Activated naive CD8-positive, alpha-beta T cell treated with anti-CD3 and anti-CD28 coated beads, Interleukin-2, amount 50 U/mL, for 24 hours (primary cell): ENCODE results near the gene DNAJC4.

Experiments used
- ATAC-seq: fragments of 150-1000 bp; cut with Tn5 transposase; one replicate; pipeline ENCODE4 v1.10.0; 2021
- DNase-seq: peaks from one replicate; pipeline ENCODE4 v3.0.0; 2021
- H3K27ac Mint-ChIP-seq: one replicate; pipeline ENCODE4 v1.8.0; 2021; ENCODE audit warnings: mild to moderate bottlenecking, mixed read lengths
- H3K27me3 Mint-ChIP-seq: one replicate; pipeline ENCODE4 v1.8.0; 2021; ENCODE audit warnings: mixed read lengths
- H3K36me3 Mint-ChIP-seq: one replicate; pipeline ENCODE4 v1.8.0; 2021; ENCODE audit warnings: low read depth, mixed read lengths
- H3K4me1 Mint-ChIP-seq: one replicate; pipeline ENCODE4 v1.8.0; 2021; ENCODE audit warnings: mixed read lengths
- H3K4me3 Mint-ChIP-seq: one replicate; pipeline ENCODE4 v1.8.0; 2021; ENCODE audit warnings: mild to moderate bottlenecking, moderate library complexity, mixed read lengths
- H3K9me3 Mint-ChIP-seq: one replicate; pipeline ENCODE4 v1.8.0; 2021; ENCODE audit warnings: mixed read lengths

Gene DNAJC4

GRCh38 chr11:64275031-64275800, 44.9 kb downstream of the DNAJC4 start:
- peaks cover 2% of the 10 kb centered on the region for H3K36me3 Mint-ChIP-seq
- H3K4me1 Mint-ChIP-seq, result peaks cover 10% of the 10 kb centered on the region
- no peak overlapping the region for H3K4me3 Mint-ChIP-seq
- no peak overlapping the region for H3K27ac Mint-ChIP-seq
- ATAC-seq (no peak), DNase-seq (no peak)
- H3K9me3 Mint-ChIP-seq, result no peaks in the 10 kb centered on the region
- H3K27me3 Mint-ChIP-seq, result no peaks in the 10 kb centered on the region

- Mint-ChIP-seq H3K9me3 (no peaks in the 10 kb centered on the region), H3K4me1 (peaks cover 8% of the 10 kb centered on the region)
These were observed 45.5 kb downstream of the DNAJC4 start for GRCh38 chr11:64275841-64276240.

GRCh38 chr11:64276653-64277431, 46.5 kb downstream of the DNAJC4 start:
- DNase-seq (no peak), ATAC-seq (no peak)
- H3K9me3 Mint-ChIP-seq, result no peaks in the 10 kb centered on the region
- H3K4me3 Mint-ChIP-seq, result no peak overlapping the region
- H3K4me1 Mint-ChIP-seq, result peaks cover 6% of the 10 kb centered on the region
- peaks cover 4% of the 10 kb centered on the region for H3K36me3 Mint-ChIP-seq
- H3K27ac Mint-ChIP-seq, result no peak overlapping the region
- no peaks in the 10 kb centered on the region for H3K27me3 Mint-ChIP-seq

More at GRCh38 chr11:64275841-64276240, 45.5 kb downstream of the DNAJC4 start:
- H3K4me3 Mint-ChIP-seq, result no peak overlapping the region
- no peak for DNase-seq
- H3K36me3 Mint-ChIP-seq, result no peaks in the 10 kb centered on the region
- no peak for ATAC-seq
- H3K27me3 Mint-ChIP-seq, result no peaks in the 10 kb centered on the region
- no peak overlapping the region for H3K27ac Mint-ChIP-seq

GRCh38 chr11:64278576-64279190, 48.3 kb downstream of the DNAJC4 start:
- ATAC-seq, result no peak
- H3K36me3 Mint-ChIP-seq, result peaks cover 9% of the 10 kb centered on the region
- DNase-seq, result no peak
- no peak overlapping the region for H3K27ac Mint-ChIP-seq
- no peaks in the 10 kb centered on the region for H3K9me3 Mint-ChIP-seq
- H3K27me3 Mint-ChIP-seq, result no peaks in the 10 kb centered on the region
- H3K4me1 Mint-ChIP-seq, result peaks cover 4% of the 10 kb centered on the region
- no peak overlapping the region for H3K4me3 Mint-ChIP-seq

- peak overlapping the region; percentile 65 for H3K27ac Mint-ChIP-seq
These were observed 51.8 kb downstream of the DNAJC4 start for GRCh38 chr11:64281957-64282770.

GRCh38 chr11:64283092-64283491, 52.7 kb downstream of the DNAJC4 start:
- peaks cover 17% of the 10 kb centered on the region for H3K4me1 Mint-ChIP-seq
- no peak overlapping the region for H3K27ac Mint-ChIP-seq

More at GRCh38 chr11:64281957-64282770, 51.8 kb downstream of the DNAJC4 start:
- Mint-ChIP-seq H3K36me3 (peaks cover 9% of the 10 kb centered on the region), H3K4me1 (peaks cover 17% of the 10 kb centered on the region), H3K4me3 (no peak overlapping the region), H3K9me3 (no peaks in the 10 kb centered on the region), H3K27me3 (no peaks in the 10 kb centered on the region)
- no peak for DNase-seq
- ATAC-seq, result no peak

More at GRCh38 chr11:64283092-64283491, 52.7 kb downstream of the DNAJC4 start:
- Mint-ChIP-seq H3K4me3 (peak overlapping the region; percentile 25), H3K36me3 (peaks cover 9% of the 10 kb centered on the region), H3K9me3 (no peaks in the 10 kb centered on the region), H3K27me3 (no peaks in the 10 kb centered on the region)
- ATAC-seq, result no peak
- DNase-seq, result no peak
